GM18951 (cell line): Measurements from ENCODE around the gene ARHGAP24.

Experiments used
- POLR2A ChIP-seq: IDR thresholded peaks from 4 replicates; pipeline ENCODE4 v1.6.1; 2011; ENCODE audit warnings: mild to moderate bottlenecking; ENCODE audit not compliant: insufficient read length, insufficient read depth; ENCODE audit errors: extremely low read depth
- in situ Hi-C: fragments of 300-500 bp; cut with MboI; formaldehyde crosslinking; loops from one replicate; pipeline ENCODE4 v1.12.0; 2022; ENCODE audit warnings: low sequenced_read_pairs, mixed read lengths, inconsistent platforms; ENCODE audit not compliant: unreplicated experiment

ARHGAP24 gene

GRCh38 chr4:85703096-85703495, 228.1 kb downstream of the ARHGAP24 start:
- TF ChIP-seq POLR2A, result no peak

GRCh38 chr4:85707611-85708010, 232.7 kb downstream of the ARHGAP24 start:
- in situ Hi-C loops, result no loop called here
- TF ChIP-seq POLR2A, result no peak

More at GRCh38 chr4:85703096-85703495, 228.1 kb downstream of the ARHGAP24 start:
- in situ Hi-C loops, result no loop called here

- TF ChIP-seq POLR2A, result no peak
- in situ Hi-C loops, result no loop called here
Measured at GRCh38 chr4:85708468-85708867, 233.5 kb downstream of the ARHGAP24 start.

- in situ Hi-C loops, result no loop called here
- TF ChIP-seq POLR2A, result no peak
Measured at GRCh38 chr4:85713005-85713404, 238.1 kb downstream of the ARHGAP24 start.

GRCh38 chr4:85715991-85716737, 241.2 kb downstream of the ARHGAP24 start:
- in situ Hi-C loops, result no loop called here
- no peak for TF ChIP-seq POLR2A

GRCh38 chr4:85717351-85717750, 242.4 kb downstream of the ARHGAP24 start:
- in situ Hi-C loops, result no loop called here
- no peak for TF ChIP-seq POLR2A

- no peak for TF ChIP-seq POLR2A
- in situ Hi-C loops, result no loop called here
Measured at GRCh38 chr4:85717847-85718246, 242.9 kb downstream of the ARHGAP24 start.

- in situ Hi-C loops, result no loop called here
- TF ChIP-seq POLR2A, result no peak
Measured at GRCh38 chr4:85720735-85721134, 245.8 kb downstream of the ARHGAP24 start.

GRCh38 chr4:85722401-85722800, 247.5 kb downstream of the ARHGAP24 start:
- in situ Hi-C loops, result no loop called here
- no peak for TF ChIP-seq POLR2A

GRCh38 chr4:85722807-85723206, 247.9 kb downstream of the ARHGAP24 start:
- no peak for TF ChIP-seq POLR2A
- in situ Hi-C loops, result no loop called here

- in situ Hi-C loops, result loop anchor here (25.0 kb wide), 1 partner anchor 313 kb away; no protein-coding TSS in a partner anchor
- TF ChIP-seq POLR2A, result no peak
Measured at GRCh38 chr4:85724791-85725563, 250.0 kb downstream of the ARHGAP24 start.

GRCh38 chr4:85725721-85726170, 250.8 kb downstream of the ARHGAP24 start:
- in situ Hi-C loops, result loop anchor here (25.0 kb wide), 1 partner anchor 313 kb away; no protein-coding TSS in a partner anchor
- TF ChIP-seq POLR2A, result no peak

GRCh38 chr4:85726555-85726954, 251.6 kb downstream of the ARHGAP24 start:
- in situ Hi-C loops, result loop anchor here (25.0 kb wide), 1 partner anchor 314 kb away; no protein-coding TSS in a partner anchor
- no peak for TF ChIP-seq POLR2A

GRCh38 chr4:85728464-85728863, 253.5 kb downstream of the ARHGAP24 start:
- in situ Hi-C loops, result loop anchor here (25.0 kb wide), 1 partner anchor 316 kb away; no protein-coding TSS in a partner anchor
- no peak for TF ChIP-seq POLR2A

GRCh38 chr4:85732124-85732523, 257.2 kb downstream of the ARHGAP24 start:
- in situ Hi-C loops, result loop anchor here (25.0 kb wide), 1 partner anchor 320 kb away; no protein-coding TSS in a partner anchor
- no peak for TF ChIP-seq POLR2A
